ENCODE results near the gene RENBP.
A peak's percentile ranks its signal among the peaks of the same experiment; 100 is the strongest.

Gene RENBP

GRCh38 chrX:153937056-153937455 lies 7.4 kb downstream of the RENBP start:
- no peak for TF ChIP-seq CTCF (IDR thresholded peaks at IDR 0.05; ENCODE audit: low read depth, low read length)
- Histone ChIP-seq H3K9me3 (ENCODE audit: severe bottlenecking) (peaks cover 3% of the 10 kb centered on the region), H3K4me3 (ENCODE audit: low read depth, low read length) (no peak overlapping the region), H3K27ac (no peak overlapping the region), H3K27me3 (ENCODE audit: insufficient read depth, low read depth, severe bottlenecking) (peaks cover 18% of the 10 kb centered on the region), H3K36me3 (peaks cover 14% of the 10 kb centered on the region)
- no peak for DNase-seq

GRCh38 chrX:153935326-153935851 lies 9.1 kb downstream of the RENBP start:
- H3K4me3 ChIP-seq (ENCODE audit: low read depth, low read length) = peak overlapping the region; percentile 15; the same call in 1 of the 2 replicates
- H3K27me3 ChIP-seq (ENCODE audit: insufficient read depth, low read depth, severe bottlenecking) = peaks cover 18% of the 10 kb centered on the region
- H3K9me3 ChIP-seq (ENCODE audit: severe bottlenecking) = peaks cover 3% of the 10 kb centered on the region
- peaks cover 31% of the 10 kb centered on the region for H3K36me3 ChIP-seq
- DNase-seq = no peak
- H3K27ac ChIP-seq = no peak overlapping the region
- no peak for TF ChIP-seq CTCF (IDR thresholded peaks at IDR 0.05; ENCODE audit: low read depth, low read length)

GRCh38 chrX:153934762-153935325 lies 9.6 kb downstream of the RENBP start, which contains the start of gene NAA10:
Gene NAA10 (minus strand): TSS chrX:153935037. CDS start chrX:153934904, 133 bp downstream.
- peak; percentile 81 for DNase-seq
- peaks cover 17% of the 10 kb centered on the region for H3K27me3 ChIP-seq (ENCODE audit: insufficient read depth, low read depth, severe bottlenecking)
- peaks cover 37% of the 10 kb centered on the region for H3K36me3 ChIP-seq
- H3K27ac ChIP-seq = peak within 1 kb of the TSS; percentile 74
- peak within 1 kb of the TSS; percentile 74 for H3K4me3 ChIP-seq (ENCODE audit: low read depth, low read length)
- no peak for TF ChIP-seq CTCF (IDR thresholded peaks at IDR 0.05; ENCODE audit: low read depth, low read length)
- H3K9me3 ChIP-seq (ENCODE audit: severe bottlenecking) = peaks cover 3% of the 10 kb centered on the region

GRCh38 chrX:153934148-153934761 lies 10.2 kb downstream of the RENBP start:
- H3K27ac ChIP-seq = peak overlapping the region; percentile 74
- peaks cover 3% of the 10 kb centered on the region for H3K9me3 ChIP-seq (ENCODE audit: severe bottlenecking)
- H3K27me3 ChIP-seq (ENCODE audit: insufficient read depth, low read depth, severe bottlenecking) = peaks cover 13% of the 10 kb centered on the region
- TF ChIP-seq CTCF (IDR thresholded peaks at IDR 0.05; ENCODE audit: low read depth, low read length) = no peak
- H3K36me3 ChIP-seq = peaks cover 42% of the 10 kb centered on the region
- H3K4me3 ChIP-seq (ENCODE audit: low read depth, low read length) = peak overlapping the region; percentile 74
- peak; percentile 9 for DNase-seq

GRCh38 chrX:153933748-153934147 lies 10.7 kb downstream of the RENBP start:
- DNase-seq = no peak
- peak overlapping the region; percentile 74 for H3K4me3 ChIP-seq (ENCODE audit: low read depth, low read length)
- peaks cover 3% of the 10 kb centered on the region for H3K9me3 ChIP-seq (ENCODE audit: severe bottlenecking)
- no peak for TF ChIP-seq CTCF (IDR thresholded peaks at IDR 0.05; ENCODE audit: low read depth, low read length)
- H3K36me3 ChIP-seq = peaks cover 47% of the 10 kb centered on the region
- peak overlapping the region; percentile 74; the same call in 1 of the 2 replicates for H3K27ac ChIP-seq
- peaks cover 13% of the 10 kb centered on the region for H3K27me3 ChIP-seq (ENCODE audit: insufficient read depth, low read depth, severe bottlenecking)
